Endothelial cell of umbilical vein (primary cell): Measurements from ENCODE around the gene PYROXD2. TPM values are rescaled to one million over a fixed set of nuclear protein-coding genes. Genes with fewer than 3 reads are reported as not detected.

Experiments used
- BruUV-seq: library from RNA; stranded (reverse); fragments of 400-500 nt; replicated peaks from 2 replicates; lab custom pipeline; 2021; lab: Mats Ljungman, UMichigan
- CTCF ChIA-PET: fragments of 300-600, 350-600 bp; sonication (Branson Sonifier 250); formaldehyde crosslinking; loops from one replicate; lab custom pipeline; 2021; ENCODE audit warnings: antibody characterized with exemption, inconsistent platforms; lab: Charles Lee
- POLR2A ChIA-PET: fragments of 300-600, 350-600 bp; sonication (Branson Sonifier 250); formaldehyde crosslinking; loops from one replicate; lab custom pipeline; 2021; ENCODE audit warnings: antibody characterized with exemption, inconsistent platforms; lab: Charles Lee
- DNase-seq: peaks from one replicate; pipeline ENCODE4 v3.0.0-alpha.2; 2011; ENCODE audit warnings: low read depth, low spot score
- FAIRE-seq: peaks from 2 replicates; lab custom pipeline; 2011; peaks lifted over from hg19 to GRCh38; lab: Jason Lieb, UNC
- H2AFZ ChIP-seq: 2 replicates; pipeline ENCODE4 v1.6.0; 2012; ENCODE audit warnings: low read depth, low read length, control low read depth, inconsistent platforms
- H3K27ac ChIP-seq: 2 replicates; pipeline ENCODE4 v1.5.1; 2011; ENCODE audit warnings: low read depth, mild to moderate bottlenecking, control low read depth, low read length, moderate library complexity; ENCODE audit not compliant: insufficient read depth
- H3K27me3 ChIP-seq, 2 experiments: 2 replicates each; pipeline versions ENCODE4 v1.6.0 to v1.6.1; 2011; ENCODE audit warnings: low read length in 2 of 2, mixed read lengths in 1 of 2; ENCODE audit not compliant: control insufficient read depth in 2 of 2, insufficient read depth in 2 of 2
- H3K36me3 ChIP-seq, 2 experiments: 2 replicates in 1 of 2; 3 replicates in 1 of 2; pipeline ENCODE4 v1.5.1; 2011; ENCODE audit warnings: low read length in 2 of 2, mild to moderate bottlenecking in 1 of 2, moderate library complexity in 1 of 2; ENCODE audit not compliant: control insufficient read depth in 2 of 2, insufficient read depth in 2 of 2; ENCODE audit errors: extremely low read depth in 1 of 2
- H3K4me1 ChIP-seq: 3 replicates; pipeline ENCODE4 v1.5.1; 2011; ENCODE audit warnings: mild to moderate bottlenecking, low read length; ENCODE audit not compliant: control insufficient read depth, insufficient read depth; ENCODE audit errors: extremely low read depth
- H3K4me2 ChIP-seq: 2 replicates; pipeline ENCODE4 v1.6.1; 2011; ENCODE audit warnings: low read length, control low read depth, mixed read lengths; ENCODE audit not compliant: insufficient read depth
- H3K4me3 ChIP-seq, 3 experiments: fragments of 200-600 bp in 1 of 3; sonication (generic), shearing (Covaris generic) in 1 of 3; replicated peaks in 1 of 3; 2 replicates each; pipeline ENCODE4 v1.5.1; 2011 to 2016; ENCODE audit warnings: control low read depth in 3 of 3, low read length in 3 of 3, mild to moderate bottlenecking in 2 of 3, inconsistent platforms in 1 of 3, low read depth in 1 of 3, moderate library complexity in 1 of 3; ENCODE audit not compliant: insufficient read depth in 1 of 3
- H3K79me2 ChIP-seq: 2 replicates; pipeline ENCODE4 v1.6.0; 2012; ENCODE audit warnings: low read length, inconsistent platforms; ENCODE audit not compliant: control insufficient read depth, insufficient read depth
- H3K9ac ChIP-seq: replicated peaks from 2 replicates; pipeline ENCODE3; 2011; ENCODE audit warnings: low read length, control low read depth; ENCODE audit not compliant: insufficient read depth; ENCODE audit errors: extremely low read depth
- H3K9me1 ChIP-seq: replicated peaks from 3 replicates; pipeline ENCODE4 v1.6.0; 2011; ENCODE audit warnings: mild to moderate bottlenecking, low read length; ENCODE audit not compliant: control insufficient read depth, insufficient read depth; ENCODE audit errors: extremely low read depth
- H3K9me3 ChIP-seq: replicated peaks from 2 replicates; pipeline ENCODE4 v1.5.1; 2012; ENCODE audit warnings: low read length, inconsistent platforms; ENCODE audit not compliant: control insufficient read depth, insufficient read depth
- H4K20me1 ChIP-seq: replicated peaks from 2 replicates; pipeline ENCODE3; 2011; ENCODE audit warnings: mild to moderate bottlenecking, low read length; ENCODE audit not compliant: control insufficient read depth, insufficient read depth; ENCODE audit errors: extremely low read depth
- CTCF ChIP-seq, 2 donors: IDR thresholded peaks; 1 replicate in 1 of 2; 2 replicates in 1 of 2; pipeline ENCODE4 v1.5.1; 2011; ENCODE audit warnings: low read length in 2 of 2, mild to moderate bottlenecking in 2 of 2, moderate library complexity in 2 of 2, control low read depth in 1 of 2, inconsistent platforms in 1 of 2, low read depth in 1 of 2; ENCODE audit not compliant: insufficient read depth in 1 of 2; ENCODE audit errors: extremely low read depth in 1 of 2
- EZH2 ChIP-seq: IDR thresholded peaks from 2 replicates; pipeline ENCODE4 v1.6.1; 2012; ENCODE audit warnings: borderline replicate concordance, low read depth, mild to moderate bottlenecking, moderate library complexity, low read length, inconsistent platforms; ENCODE audit not compliant: severe bottlenecking
- FOS ChIP-seq: IDR thresholded peaks from 2 replicates; pipeline ENCODE4 v1.6.1; 2011; ENCODE audit warnings: mild to moderate bottlenecking, low read length, moderate library complexity, borderline replicate concordance; ENCODE audit not compliant: insufficient read depth
- GATA2 ChIP-seq: IDR thresholded peaks from 2 replicates; pipeline ENCODE4 v1.7.0; 2011; ENCODE audit warnings: low read depth, mild to moderate bottlenecking, moderate library complexity, mixed read lengths, low read length; ENCODE audit not compliant: insufficient read length, insufficient read depth
- JUN ChIP-seq: IDR thresholded peaks from 2 replicates; pipeline ENCODE4 v1.6.1; 2011; ENCODE audit warnings: borderline replicate concordance, low read depth; ENCODE audit not compliant: insufficient read length, insufficient read depth
- MAX ChIP-seq: IDR thresholded peaks from 2 replicates; pipeline ENCODE4 v1.6.1; 2011; ENCODE audit not compliant: insufficient read depth, insufficient read length
- MYC ChIP-seq: IDR thresholded peaks from one replicate; pipeline ENCODE4 v1.6.1; 2011; ENCODE audit warnings: mild to moderate bottlenecking, low read depth, low read length
- POLR2A ChIP-seq: IDR thresholded peaks from 2 replicates; pipeline ENCODE4 v1.6.1; 2012; ENCODE audit warnings: low read depth, mild to moderate bottlenecking, control low read depth, low read length
- POLR2AphosphoS5 ChIP-seq: IDR thresholded peaks from 2 replicates; pipeline ENCODE4 v1.6.1; 2012; ENCODE audit warnings: low read depth, mild to moderate bottlenecking, control low read depth, low read length, moderate library complexity; ENCODE audit not compliant: insufficient read depth
- dilution Hi-C: fragments of 300-500 bp; cut with MboI; formaldehyde crosslinking; loops from one replicate; pipeline ENCODE4 v1.15.0; 2019; ENCODE audit warnings: low sequenced_read_pairs; ENCODE audit not compliant: extremely low pct_ligation_motif_present
- intact Hi-C: fragments of 100-400 bp; cut with micrococcal nuclease; formaldehyde crosslinking; loops from one replicate; pipeline ENCODE4 v1.10.0; 2022
- polyA plus RNA-seq, 4 experiments: library from polyadenylated mRNA; depleted of rRNA in 3 of 4; stranded (reverse) in 3 of 4; unstranded in 1 of 4; fragments of >200 nt; gene quantifications; 2 replicates each; pipeline versions ENCODE4 v1.2.1 to v1.2.3, GENCODE V29; 2011 to 2012; ENCODE audit warnings: missing spikeins in 1 of 4
- total RNA-seq: library from RNA; stranded (reverse); gene quantifications from 2 replicates; pipeline ENCODE4 v1.2.3, GENCODE V29; 2021

Gene PYROXD2
- total and polyA plus RNA-seq, 2 donors (not counting 3 experiments of a cell fraction or from before 2014, with no cell fraction given) = 7.0 to 13.7 TPM

GRCh38 chr10:98432330-98432729 lies 17.3 kb upstream of the PYROXD2 start:
- H2AFZ ChIP-seq = no peak overlapping the region
- H3K36me3 ChIP-seq = peaks cover 21 to 41% of the 10 kb centered on the region in 2 experiments
- POLR2A ChIA-PET = no interaction called here
- H3K79me2 ChIP-seq = no peaks in the 10 kb centered on the region
- no peaks in the 10 kb centered on the region for H4K20me1 ChIP-seq
- intact Hi-C loops (no loop called here), dilution Hi-C loops (no loop called here)
- H3K9me3 ChIP-seq = no peaks in the 10 kb centered on the region
- H3K9me1 ChIP-seq = no peaks in the 10 kb centered on the region
- CTCF ChIA-PET = no interaction called here
- no peaks in the 10 kb centered on the region for H3K27me3 ChIP-seq
- H3K4me3 ChIP-seq = no peak overlapping the region
- H3K9ac ChIP-seq = no peak overlapping the region
- no peak for FAIRE-seq
- H3K4me2 ChIP-seq = no peak overlapping the region
- peaks cover 13% of the 10 kb centered on the region for H3K4me1 ChIP-seq
- no peak overlapping the region for H3K27ac ChIP-seq
- BruUV-seq = no TSS peak
- no peak for TF ChIP-seq CTCF (IDR thresholded peaks at IDR 0.05; ENCODE audit: extremely low read depth in 1 of 2, insufficient read depth in 1 of 2, low read depth in 1 of 2, low read length in 2 of 2)
- TF ChIP-seq GATA2 = no peak
- TF ChIP-seq FOS = no peak
- no peak for TF ChIP-seq MYC
- TF ChIP-seq JUN = no peak
- no peak for TF ChIP-seq POLR2AphosphoS5
- TF ChIP-seq POLR2A = no peak
- no peak for TF ChIP-seq MAX
- TF ChIP-seq EZH2 = no peak
- DNase-seq = no peak
